Peyer's patch (tissue), 4 donors: ENCODE results near the gene SNRNP200.

Experiments used
- CTCF ChIP-seq, 6 experiments: fragments of 450-650 bp in 4 of 6; fragments of 200-600 bp in 2 of 6; sonication (generic) in 1 of 6; IDR thresholded peaks; one replicate each; pipeline ENCODE4 v1.5.1; 2017 to 2019; ENCODE audit warnings: antibody characterized with exemption in 6 of 6, mild to moderate bottlenecking in 3 of 6, moderate library complexity in 1 of 6
- POLR2A ChIP-seq, 2 donors: fragments of 450-650 bp; IDR thresholded peaks; one replicate each; pipeline ENCODE4 v1.5.1; 2017; ENCODE audit warnings: antibody characterized with exemption in 2 of 2, mild to moderate bottlenecking in 2 of 2, moderate library complexity in 2 of 2

- TF ChIP-seq CTCF (IDR thresholded peaks at IDR 0.05): no peak
- peak in 1 of 2 donors; percentile 43 for TF ChIP-seq POLR2A (IDR thresholded peaks at IDR 0.05)
Observed at GRCh38 chr2:96325884-96326255, 20.5 kb upstream of the SNRNP200 start.
